ENCODE measurements around the gene BTNL2.

The BTNL2 gene

GRCh38 chr6:32387589-32388340, 19.2 kb downstream of the BTNL2 start:
- no peak overlapping the region for H3K4me3 ChIP-seq (ENCODE audit: low read depth, low read length)
- H3K18ac ChIP-seq (ENCODE audit: low read length): no peak overlapping the region
- no CpG with 5 or more reads among the region's 6 CpGs for WGBS (ENCODE audit: extremely low coverage, insufficient coverage, insufficient read length)
- no peak overlapping the region for H2AK5ac ChIP-seq (ENCODE audit: low read length)
- H3K4me2 ChIP-seq (ENCODE audit: low read length): no peak overlapping the region
- H3K4ac ChIP-seq (ENCODE audit: low read depth, low read length): no peak overlapping the region
- no peak overlapping the region for H3K23ac ChIP-seq (ENCODE audit: low read length)
- H3K27ac ChIP-seq (ENCODE audit: low read depth, low read length): no peak overlapping the region
- no peak overlapping the region for H3K14ac ChIP-seq (ENCODE audit: low read length)
- H3K9ac ChIP-seq (ENCODE audit: low read length): no peak overlapping the region
- H4K12ac ChIP-seq (ENCODE audit: low read depth, low read length): no peak overlapping the region
- H4K91ac ChIP-seq (ENCODE audit: low read depth, low read length): no peak overlapping the region
- no peak overlapping the region for H2BK120ac ChIP-seq (ENCODE audit: insufficient read depth, low read length, poor library complexity)
- no peaks in the 10 kb centered on the region for H3K9me3 ChIP-seq (ENCODE audit: insufficient read depth, low read depth, low read length)
- no peaks in the 10 kb centered on the region for H3K36me3 ChIP-seq (ENCODE audit: control insufficient read depth in 1 of 2, insufficient read depth in 2 of 2, low read length in 2 of 2)
- H2AFZ ChIP-seq (ENCODE audit: insufficient read depth, low read length, poor library complexity): no peak overlapping the region
- DNase-seq: no peak
- H3K4me1 ChIP-seq (ENCODE audit: control insufficient read depth in 1 of 2, insufficient read depth in 2 of 2, low read length in 2 of 2): no peaks in the 10 kb centered on the region
- H2BK5ac ChIP-seq (ENCODE audit: low read depth, low read length, poor library complexity): no peak overlapping the region
- no peaks in the 10 kb centered on the region for H3K79me2 ChIP-seq (ENCODE audit: control insufficient read depth, insufficient read depth, low read length, poor library complexity)
- no peaks in the 10 kb centered on the region for H3K79me1 ChIP-seq (ENCODE audit: low read length)
- no peak overlapping the region for H4K8ac ChIP-seq (ENCODE audit: low read depth, low read length)
- no peaks in the 10 kb centered on the region for H3K27me3 ChIP-seq (ENCODE audit: insufficient read depth, low read length)
- no peak overlapping the region for H2BK12ac ChIP-seq (ENCODE audit: low read length)

- Histone ChIP-seq H2AK5ac (ENCODE audit: low read length) (no peak overlapping the region), H3K4me3 (ENCODE audit: low read depth, low read length) (no peak overlapping the region), H3K9me3 (ENCODE audit: insufficient read depth, low read depth, low read length) (no peaks in the 10 kb centered on the region), H3K27ac (ENCODE audit: low read depth, low read length) (no peak overlapping the region), H3K23ac (ENCODE audit: low read length) (no peak overlapping the region), H4K91ac (ENCODE audit: low read depth, low read length) (no peak overlapping the region), H3K4me1 (ENCODE audit: control insufficient read depth in 1 of 2, insufficient read depth in 2 of 2, low read length in 2 of 2) (no peaks in the 10 kb centered on the region), H3K27me3 (ENCODE audit: insufficient read depth, low read length) (no peaks in the 10 kb centered on the region), H2BK5ac (ENCODE audit: low read depth, low read length, poor library complexity) (no peak overlapping the region), H3K79me1 (ENCODE audit: low read length) (no peaks in the 10 kb centered on the region), H3K4me2 (ENCODE audit: low read length) (no peak overlapping the region), H3K14ac (ENCODE audit: low read length) (no peak overlapping the region), H2BK120ac (ENCODE audit: insufficient read depth, low read length, poor library complexity) (no peak overlapping the region), H3K36me3 (ENCODE audit: control insufficient read depth in 1 of 2, insufficient read depth in 2 of 2, low read length in 2 of 2) (no peaks in the 10 kb centered on the region), H3K4ac (ENCODE audit: low read depth, low read length) (no peak overlapping the region), H3K9ac (ENCODE audit: low read length) (no peak overlapping the region), H4K8ac (ENCODE audit: low read depth, low read length) (no peak overlapping the region), H2AFZ (ENCODE audit: insufficient read depth, low read length, poor library complexity) (no peak overlapping the region), H4K12ac (ENCODE audit: low read depth, low read length) (no peak overlapping the region), H3K79me2 (ENCODE audit: control insufficient read depth, insufficient read depth, low read length, poor library complexity) (no peaks in the 10 kb centered on the region), H3K18ac (ENCODE audit: low read length) (no peak overlapping the region), H2BK12ac (ENCODE audit: low read length) (no peak overlapping the region)
- whole genome bisulfite sequencing (ENCODE audit: extremely low coverage, insufficient coverage, insufficient read length): no CpG with 5 or more reads among the region's 1 CpG
- DNase-seq: no peak
These were observed 20.9 kb downstream of the BTNL2 start for GRCh38 chr6:32386040-32386439.

- Histone ChIP-seq H3K4me2 (ENCODE audit: low read length) (no peak overlapping the region), H4K12ac (ENCODE audit: low read depth, low read length) (no peak overlapping the region), H3K79me2 (ENCODE audit: control insufficient read depth, insufficient read depth, low read length, poor library complexity) (no peaks in the 10 kb centered on the region), H2BK120ac (ENCODE audit: insufficient read depth, low read length, poor library complexity) (no peak overlapping the region), H3K9me3 (ENCODE audit: insufficient read depth, low read depth, low read length) (no peaks in the 10 kb centered on the region), H3K18ac (ENCODE audit: low read length) (no peak overlapping the region), H3K9ac (ENCODE audit: low read length) (no peak overlapping the region), H3K4me1 (ENCODE audit: control insufficient read depth in 1 of 2, insufficient read depth in 2 of 2, low read length in 2 of 2) (no peaks in the 10 kb centered on the region), H2BK5ac (ENCODE audit: low read depth, low read length, poor library complexity) (no peak overlapping the region), H3K27me3 (ENCODE audit: insufficient read depth, low read length) (no peaks in the 10 kb centered on the region), H3K4ac (ENCODE audit: low read depth, low read length) (no peak overlapping the region), H3K27ac (ENCODE audit: low read depth, low read length) (no peak overlapping the region), H3K23ac (ENCODE audit: low read length) (no peak overlapping the region), H4K91ac (ENCODE audit: low read depth, low read length) (no peak overlapping the region), H3K14ac (ENCODE audit: low read length) (no peak overlapping the region), H2AFZ (ENCODE audit: insufficient read depth, low read length, poor library complexity) (no peak overlapping the region), H2AK5ac (ENCODE audit: low read length) (no peak overlapping the region), H3K79me1 (ENCODE audit: low read length) (no peaks in the 10 kb centered on the region), H3K36me3 (ENCODE audit: control insufficient read depth in 1 of 2, insufficient read depth in 2 of 2, low read length in 2 of 2) (no peaks in the 10 kb centered on the region), H3K4me3 (ENCODE audit: low read depth, low read length) (no peak overlapping the region), H4K8ac (ENCODE audit: low read depth, low read length) (no peak overlapping the region), H2BK12ac (ENCODE audit: low read length) (no peak overlapping the region)
- no CpG with 5 or more reads among the region's 1 CpG for WGBS (ENCODE audit: extremely low coverage, insufficient coverage, insufficient read length)
- DNase-seq: no peak
These were observed 24.1 kb downstream of the BTNL2 start for GRCh38 chr6:32382757-32383420.

GRCh38 chr6:32379545-32379944, 27.4 kb downstream of the BTNL2 start:
- Histone ChIP-seq H3K27ac (ENCODE audit: low read depth, low read length) (no peak overlapping the region), H4K8ac (ENCODE audit: low read depth, low read length) (no peak overlapping the region), H3K79me2 (ENCODE audit: control insufficient read depth, insufficient read depth, low read length, poor library complexity) (no peaks in the 10 kb centered on the region), H3K14ac (ENCODE audit: low read length) (no peak overlapping the region), H2AFZ (ENCODE audit: insufficient read depth, low read length, poor library complexity) (no peak overlapping the region), H3K27me3 (ENCODE audit: insufficient read depth, low read length) (no peaks in the 10 kb centered on the region), H2AK5ac (ENCODE audit: low read length) (no peak overlapping the region), H3K23ac (ENCODE audit: low read length) (no peak overlapping the region), H3K4me2 (ENCODE audit: low read length) (no peak overlapping the region), H3K9me3 (ENCODE audit: insufficient read depth, low read depth, low read length) (no peaks in the 10 kb centered on the region), H3K4me1 (ENCODE audit: control insufficient read depth in 1 of 2, insufficient read depth in 2 of 2, low read length in 2 of 2) (no peaks in the 10 kb centered on the region), H3K4me3 (ENCODE audit: low read depth, low read length) (no peak overlapping the region), H2BK12ac (ENCODE audit: low read length) (no peak overlapping the region), H3K36me3 (ENCODE audit: control insufficient read depth in 1 of 2, insufficient read depth in 2 of 2, low read length in 2 of 2) (no peaks in the 10 kb centered on the region), H3K79me1 (ENCODE audit: low read length) (no peaks in the 10 kb centered on the region), H4K91ac (ENCODE audit: low read depth, low read length) (no peak overlapping the region), H2BK5ac (ENCODE audit: low read depth, low read length, poor library complexity) (no peak overlapping the region), H2BK120ac (ENCODE audit: insufficient read depth, low read length, poor library complexity) (no peak overlapping the region), H3K9ac (ENCODE audit: low read length) (no peak overlapping the region), H3K4ac (ENCODE audit: low read depth, low read length) (no peak overlapping the region), H4K12ac (ENCODE audit: low read depth, low read length) (no peak overlapping the region), H3K18ac (ENCODE audit: low read length) (no peak overlapping the region)
- no CpG with 5 or more reads among the region's 2 CpGs for WGBS (ENCODE audit: extremely low coverage, insufficient coverage, insufficient read length)
- no peak for DNase-seq

Measured in trophoblast cell (in vitro differentiated cells and primary cell).